GM18526 (cell line): ENCODE measurements around the gene PASK.

ENCODE experiments used
- POLR2A ChIP-seq: IDR thresholded peaks from 3 replicates; pipeline ENCODE4 v1.6.1; 2011; ENCODE audit not compliant: insufficient read length; ENCODE audit errors: extremely low read depth

The PASK gene

GRCh38 chr2:241074901-241075540, 74.3 kb downstream of the PASK start:
- TF ChIP-seq POLR2A: no peak

GRCh38 chr2:241074065-241074818, 75.0 kb downstream of the PASK start:
- TF ChIP-seq POLR2A: no peak

GRCh38 chr2:241073166-241074064, 75.9 kb downstream of the PASK start:
- TF ChIP-seq POLR2A: no peak

GRCh38 chr2:241072553-241073165, 76.6 kb downstream of the PASK start:
- TF ChIP-seq POLR2A: no peak

- no peak for TF ChIP-seq POLR2A
Measured at GRCh38 chr2:241072151-241072550, 77.1 kb downstream of the PASK start.

GRCh38 chr2:241071677-241072111, 77.6 kb downstream of the PASK start:
- TF ChIP-seq POLR2A: no peak

- TF ChIP-seq POLR2A: no peak
Measured at GRCh38 chr2:241070811-241071676, 78.2 kb downstream of the PASK start.

- no peak for TF ChIP-seq POLR2A
Measured at GRCh38 chr2:241070361-241070760, 78.9 kb downstream of the PASK start.

GRCh38 chr2:241069821-241070281, 79.4 kb downstream of the PASK start:
- no peak for TF ChIP-seq POLR2A

- no peak for TF ChIP-seq POLR2A
Measured at GRCh38 chr2:241068942-241069810, 80.1 kb downstream of the PASK start.

- no peak for TF ChIP-seq POLR2A
Measured at GRCh38 chr2:241068136-241068941, 80.9 kb downstream of the PASK start.

GRCh38 chr2:241067501-241068135, 81.7 kb downstream of the PASK start:
- TF ChIP-seq POLR2A: no peak

- TF ChIP-seq POLR2A: no peak
Measured at GRCh38 chr2:241066893-241067341, 82.4 kb downstream of the PASK start.
